HG03175 (cell line): Measurements from ENCODE around the gene CLCN3.
"Not testable (repeated sequence)": the region's sequence is repeated elsewhere in the genome, so short reads cannot be mapped to it uniquely, and the experiment has no call there.

ENCODE experiments used
- ATAC-seq: cut with Tn5 transposase; IDR thresholded peaks from one replicate; pipeline ENCODE4 v1.9.1; 2021; ENCODE audit warnings: mild to moderate bottlenecking, moderate library complexity; ENCODE audit not compliant: unreplicated experiment

CLCN3 gene

GRCh38 chr4:169652535-169652934 lies 32.2 kb downstream of the CLCN3 start:
- no peak for ATAC-seq

DNA sequence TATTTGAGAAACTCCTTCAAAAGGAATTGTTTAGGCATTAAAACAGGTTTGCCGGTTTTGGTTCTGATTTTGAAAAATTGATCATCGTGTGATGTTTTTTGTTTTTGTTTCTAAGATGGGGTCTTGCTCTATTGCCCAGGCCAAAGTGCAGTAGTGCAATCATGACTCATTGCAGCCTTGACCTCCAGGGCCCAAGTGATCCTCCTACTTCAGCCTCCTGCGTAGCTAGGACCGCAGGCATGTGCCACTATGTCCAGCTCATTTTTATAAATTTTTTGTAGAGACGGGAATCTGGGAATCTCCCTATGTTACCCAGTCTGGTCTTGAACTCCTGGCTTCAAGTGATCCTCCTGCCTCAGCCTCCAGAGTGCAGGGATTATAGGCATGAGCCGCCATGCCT lies 35.0 kb downstream of the CLCN3 start:
- no peak for ATAC-seq

- ATAC-seq = no peak
Measured at GRCh38 chr4:169657470-169658107, 37.2 kb downstream of the CLCN3 start.

- ATAC-seq = no peak
Measured at GRCh38 chr4:169658196-169658595, 37.8 kb downstream of the CLCN3 start.

DNA sequence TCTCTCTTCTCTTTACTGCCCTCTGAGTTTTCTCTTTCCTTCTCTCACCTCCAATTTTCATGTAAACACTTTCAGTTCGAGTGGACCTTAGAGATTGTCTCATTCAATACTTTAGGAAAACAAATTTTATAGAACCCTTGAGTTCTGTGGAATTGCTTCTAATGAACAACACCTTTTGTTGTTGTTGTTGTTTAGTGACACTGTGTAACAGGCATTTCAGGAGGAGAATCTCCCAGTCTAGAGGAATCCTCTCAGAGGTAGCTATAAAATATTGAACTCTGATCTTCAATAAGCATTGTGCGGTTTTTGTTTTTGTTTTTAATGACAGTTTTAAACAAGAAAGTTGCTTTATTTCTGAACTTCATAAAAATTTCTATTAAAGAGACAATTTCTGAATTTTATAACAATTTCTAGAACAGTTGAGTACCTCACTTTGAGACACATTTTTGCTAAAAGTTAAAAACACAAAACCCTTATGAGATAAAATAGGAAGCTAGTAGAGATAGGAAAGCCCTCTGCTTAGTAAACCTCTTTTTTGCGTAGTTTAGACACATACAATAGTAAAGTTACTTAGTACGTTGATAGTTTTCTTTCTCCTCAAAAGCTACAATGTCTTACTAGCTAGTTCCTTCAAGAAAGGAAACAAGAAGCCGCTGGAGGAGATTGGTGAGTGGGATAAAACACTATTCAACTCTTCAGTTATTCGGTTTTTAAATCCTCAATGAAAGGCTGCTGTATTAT lies 38.8 kb downstream of the CLCN3 start:
- ATAC-seq = no peak

- peak; percentile 97 for ATAC-seq
Measured at GRCh38 chr4:169659716-169660670, 39.6 kb downstream of the CLCN3 start.

DNA sequence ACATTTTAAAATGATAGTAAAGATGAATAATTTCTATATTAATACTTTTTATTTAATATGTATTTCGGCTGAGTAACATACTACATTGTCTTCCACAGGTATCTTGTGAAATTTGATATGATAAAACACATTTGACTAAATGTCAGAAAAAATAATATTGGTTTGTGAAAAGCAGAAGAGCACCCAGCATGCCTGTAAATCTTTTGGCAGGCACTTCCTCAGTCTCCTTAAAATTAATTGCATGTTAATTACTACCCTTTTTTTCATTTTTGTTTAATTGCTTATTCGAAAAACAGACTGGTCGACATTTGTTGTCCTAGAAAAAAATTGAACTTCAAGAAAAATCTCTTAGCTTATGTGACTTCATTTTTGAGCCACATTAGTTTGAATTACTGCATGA lies 40.6 kb downstream of the CLCN3 start:
- ATAC-seq = no peak

GRCh38 chr4:169661761-169662160 lies 41.4 kb downstream of the CLCN3 start:
- ATAC-seq = no peak

GRCh38 chr4:169662206-169662605 lies 41.8 kb downstream of the CLCN3 start:
- no peak for ATAC-seq

GRCh38 chr4:169663402-169663801 lies 43.0 kb downstream of the CLCN3 start:
- ATAC-seq = no peak

DNA sequence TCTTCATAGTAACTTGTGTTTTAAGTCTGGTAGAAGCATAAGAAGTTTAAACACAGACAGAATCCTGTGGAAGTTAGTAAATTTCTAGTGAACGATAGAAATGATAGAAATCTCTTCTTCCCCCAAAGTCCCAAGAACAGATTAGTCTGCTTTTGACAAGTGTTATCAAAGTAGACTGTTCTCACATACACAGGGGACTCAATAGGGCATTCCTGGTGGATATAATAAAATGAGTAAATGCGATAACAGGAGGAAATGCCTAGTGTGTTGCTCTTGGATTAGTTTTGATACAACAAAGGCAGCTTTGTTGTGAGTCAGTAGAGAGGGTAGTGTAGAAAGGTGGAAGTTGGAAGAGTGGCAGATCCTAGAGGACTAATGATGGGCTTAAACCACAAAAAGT lies 43.5 kb downstream of the CLCN3 start:
- no peak for ATAC-seq

DNA sequence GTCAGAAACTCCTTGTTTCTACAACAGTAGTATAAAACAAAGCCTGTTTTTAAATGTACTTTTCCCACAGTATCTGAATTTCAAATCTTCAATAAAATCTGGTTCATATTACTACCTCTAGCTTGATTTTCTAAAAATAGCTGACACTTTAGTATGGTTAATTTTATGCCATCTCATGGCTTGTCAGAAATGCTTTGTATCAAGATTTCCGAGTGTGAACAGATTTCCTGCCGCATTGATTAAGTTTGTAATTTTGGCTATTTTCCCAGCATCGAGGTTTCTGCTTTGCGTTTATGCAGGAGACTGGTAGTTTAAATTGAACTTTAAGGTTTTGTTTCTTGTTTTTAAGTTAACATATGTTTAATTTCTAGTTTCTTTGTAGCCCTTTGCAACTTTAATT lies 44.2 kb downstream of the CLCN3 start:
- ATAC-seq = no peak

DNA sequence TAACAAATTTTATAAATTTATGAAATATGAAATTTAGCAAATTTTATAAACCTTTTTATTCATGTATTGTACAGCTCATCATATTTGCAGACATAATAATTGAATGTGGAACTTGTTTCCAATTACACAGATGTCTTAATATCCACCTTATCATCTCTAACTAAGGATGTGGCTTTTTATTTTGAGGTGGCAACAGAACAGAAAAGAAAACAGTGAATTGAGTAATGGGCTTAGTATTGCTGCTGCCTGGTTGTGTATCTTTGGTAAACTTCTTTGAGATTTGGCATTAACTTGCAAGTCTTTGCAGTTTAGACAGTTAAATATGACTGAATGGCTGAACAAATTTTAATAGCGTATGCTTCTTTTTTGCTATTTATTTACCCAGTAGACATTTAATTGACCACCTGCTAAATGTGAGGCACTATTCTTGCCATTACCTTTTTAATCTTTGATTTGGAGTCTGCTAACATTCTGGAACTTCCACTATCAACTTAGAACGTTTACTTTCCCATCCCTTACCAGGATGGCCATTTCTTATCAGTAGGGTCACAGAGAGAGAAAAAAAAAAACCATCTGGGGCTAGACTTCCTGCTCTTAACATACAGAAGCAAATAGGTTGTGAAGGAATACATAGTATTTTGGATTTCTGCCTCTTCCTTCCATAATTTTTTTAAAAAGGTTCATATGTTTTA lies 44.8 kb downstream of the CLCN3 start:
- ATAC-seq = no peak

DNA sequence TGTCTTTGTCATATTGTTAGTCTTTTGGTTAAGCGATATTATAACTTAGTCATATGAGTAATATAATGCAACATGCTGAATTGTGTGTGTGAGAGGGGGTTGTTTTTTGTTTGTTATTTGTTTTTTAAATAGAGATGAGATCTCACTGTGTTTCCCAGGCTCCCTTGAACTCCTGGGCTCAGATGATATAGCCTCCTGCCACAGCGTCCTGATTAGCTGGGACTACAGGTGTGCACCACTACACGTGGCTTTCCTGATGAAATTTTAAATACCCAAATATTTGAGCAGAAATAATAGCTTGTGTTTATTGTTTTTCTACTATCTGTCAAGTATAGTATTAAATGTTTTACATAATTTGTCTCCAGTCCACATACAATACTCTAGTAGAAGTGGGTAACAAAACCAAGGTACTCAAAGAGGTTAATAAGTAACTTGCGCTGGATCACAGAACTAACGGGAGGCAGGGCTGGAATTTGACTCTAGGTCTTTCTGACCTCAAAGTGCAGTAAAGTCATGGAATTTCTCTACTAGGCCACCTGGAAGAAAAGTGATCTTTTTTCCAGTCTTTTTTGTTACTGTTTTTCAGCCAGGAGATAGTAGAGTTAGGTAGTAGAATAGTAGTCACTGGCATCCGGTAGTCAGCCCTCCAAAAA lies 47.8 kb downstream of the CLCN3 start:
- no peak for ATAC-seq

DNA sequence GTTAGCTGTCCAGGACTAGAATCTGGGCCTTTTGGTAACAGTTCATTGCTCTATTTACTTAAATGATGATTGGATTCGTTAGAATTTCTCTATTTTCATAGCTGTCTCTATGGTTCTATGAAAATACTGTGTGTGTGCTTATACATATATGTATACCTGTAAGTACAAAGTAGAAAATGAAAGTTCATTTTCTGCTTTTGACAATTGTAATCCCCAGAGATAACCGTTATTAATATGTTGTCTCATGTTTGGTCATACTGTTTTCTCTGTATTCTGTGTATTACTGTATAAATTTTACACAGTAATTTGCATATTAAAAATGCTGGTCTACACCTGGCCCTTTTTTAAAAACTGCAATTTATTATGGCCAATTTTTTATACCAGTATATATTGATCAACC lies 55.4 kb downstream of the CLCN3 start:
- peak; percentile 83 for ATAC-seq

DNA sequence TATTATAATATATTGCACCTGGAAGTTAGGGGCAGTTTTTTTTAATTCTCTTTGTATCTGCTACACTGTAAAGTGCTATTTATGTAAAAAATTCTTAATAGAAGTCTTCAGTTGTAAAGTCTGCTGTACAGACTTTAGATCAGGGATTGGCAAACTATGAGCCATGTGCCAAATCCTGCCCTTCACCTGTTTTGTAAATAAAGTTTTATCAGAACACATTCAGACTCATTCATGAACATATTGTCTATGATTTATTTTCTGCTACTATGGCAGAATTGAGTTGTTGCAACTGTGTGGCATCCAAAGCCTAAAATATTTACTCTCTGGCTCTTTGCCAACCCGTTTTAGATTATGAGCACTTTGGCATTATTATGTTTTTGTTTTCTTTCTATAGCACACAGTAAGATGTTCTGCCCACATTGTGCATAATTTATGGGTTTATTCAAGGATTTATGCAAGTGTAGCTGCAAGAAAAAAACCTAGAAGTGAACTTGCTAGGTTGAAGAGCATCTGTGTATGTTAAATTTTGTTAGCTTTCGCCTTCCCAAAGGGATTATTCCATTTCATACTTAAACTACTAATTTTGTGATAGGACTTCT lies 56.9 kb downstream of the CLCN3 start:
- ATAC-seq = no peak

DNA sequence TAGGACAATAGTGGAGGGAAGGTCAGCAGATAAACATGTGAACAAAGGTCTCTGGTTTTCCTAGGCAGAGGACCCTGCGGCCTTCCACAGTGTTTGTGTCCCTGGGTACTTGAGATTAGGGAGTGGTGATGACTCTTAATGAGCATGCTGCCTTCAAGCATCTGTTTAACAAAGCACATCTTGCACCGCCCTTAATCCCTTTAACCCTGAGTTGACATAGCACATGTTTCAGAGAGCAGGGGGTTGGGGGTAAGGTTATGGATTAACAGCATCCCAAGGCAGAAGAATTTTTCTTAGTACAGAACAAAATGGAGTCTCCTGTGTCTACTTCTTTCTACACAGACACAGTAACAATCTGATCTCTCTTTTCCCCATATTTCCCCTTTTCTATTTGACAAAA lies 58.1 kb downstream of the CLCN3 start:
- not testable (repeated sequence) for ATAC-seq

DNA sequence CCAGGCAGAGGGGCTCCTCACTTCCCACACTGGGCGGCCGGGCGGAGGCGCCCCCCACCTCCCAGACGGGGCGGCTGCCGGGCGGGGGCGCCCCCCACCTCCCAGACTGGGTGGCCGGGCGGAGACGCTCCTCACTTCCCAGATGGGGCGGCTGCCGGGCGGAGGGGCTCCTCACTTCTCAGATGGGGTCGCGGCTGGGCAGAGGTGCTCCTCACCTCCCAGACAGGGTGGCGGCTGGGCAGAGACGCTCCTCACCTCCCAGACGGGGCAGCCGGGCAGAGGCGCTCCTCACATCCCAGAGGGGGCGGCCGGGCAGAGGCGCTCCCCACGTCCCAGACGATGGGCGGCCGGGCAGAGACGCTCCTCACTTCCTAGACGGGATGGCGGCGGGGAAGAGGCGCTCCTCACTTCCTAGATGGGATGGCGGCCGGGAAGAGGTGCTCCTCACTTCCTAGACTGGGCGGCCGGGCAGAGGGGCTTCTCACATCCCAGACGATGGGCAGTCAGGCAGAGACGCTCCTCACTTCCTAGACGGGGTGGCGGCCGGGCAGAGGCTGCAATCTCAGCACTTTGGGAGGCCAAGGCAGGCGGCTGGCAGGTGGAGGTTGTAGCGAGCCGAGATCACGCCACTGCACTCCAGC lies 58.7 kb downstream of the CLCN3 start:
- not testable (repeated sequence) for ATAC-seq

DNA sequence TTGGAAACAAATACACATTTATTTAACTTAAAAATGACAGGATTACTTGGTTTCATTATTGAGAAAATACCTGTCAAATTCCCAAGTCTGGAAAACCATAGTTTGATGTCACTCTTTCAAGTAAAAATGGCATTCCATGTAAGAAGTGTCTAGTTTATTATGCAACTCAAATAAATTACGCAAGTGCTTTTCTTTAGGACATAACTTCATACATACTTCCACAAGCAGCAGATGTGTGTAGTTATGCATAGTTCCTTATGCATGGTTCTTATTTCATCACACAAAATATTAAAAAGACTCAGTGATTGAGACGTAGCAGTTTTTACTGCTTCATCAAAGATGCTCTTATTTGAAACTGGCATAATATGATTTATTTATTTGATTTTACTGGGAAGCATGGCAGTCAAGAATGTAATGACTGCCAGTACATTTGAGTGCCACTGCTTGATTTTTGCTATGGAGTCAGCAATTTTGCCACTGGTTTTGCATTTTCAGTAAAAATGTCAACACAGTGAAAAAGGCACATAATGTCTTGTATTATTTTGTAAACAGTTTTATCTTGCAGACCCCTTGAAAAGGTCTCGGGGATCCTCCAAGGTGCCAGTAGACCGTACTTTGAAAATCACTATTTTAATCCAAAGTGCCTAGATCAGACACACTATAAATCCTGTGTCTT lies 62.1 kb downstream of the CLCN3 start:
- ATAC-seq = no peak
